Renal cortical epithelial cell (primary cell): ENCODE data around the gene WNT6. TPM values are rescaled to one million over a fixed set of nuclear protein-coding genes. Genes with fewer than 3 reads are reported as not detected.
A peak's percentile ranks its signal among the peaks of the same experiment; 100 is the strongest.

Experiments used
- DNase-seq: peaks from one replicate; pipeline ENCODE4 v3.0.0-alpha.2; 2011; ENCODE audit warnings: low read depth
- total RNA-seq: library from RNA; depleted of rRNA; stranded (reverse); fragments of >200 nt; gene quantifications from 2 replicates; pipeline ENCODE4 v1.2.3, GENCODE V29; 2014

The WNT6 gene
- total RNA-seq, 1 donor from 2014 or later: 3.5 TPM

GRCh38 chr2:218893349-218894150 lies 33.9 kb downstream of the WNT6 start:
- DNase-seq: no peak

- DNase-seq: no peak
Observed at GRCh38 chr2:218894151-218894879, 34.7 kb downstream of the WNT6 start.

- DNase-seq: no peak
Observed at GRCh38 chr2:218894880-218895157, 35.2 kb downstream of the WNT6 start.

- peak; percentile 34 for DNase-seq
Observed at GRCh38 chr2:218895326-218895725, 35.7 kb downstream of the WNT6 start.

GRCh38 chr2:218895759-218896500 lies 36.3 kb downstream of the WNT6 start:
- peak; percentile 71 for DNase-seq

GRCh38 chr2:218896501-218897393 lies 37.1 kb downstream of the WNT6 start:
- peak; percentile 84 for DNase-seq

- no peak for DNase-seq
Observed at GRCh38 chr2:218897394-218898108, 37.9 kb downstream of the WNT6 start.

- DNase-seq: no peak
Observed at GRCh38 chr2:218898109-218898878, 38.7 kb downstream of the WNT6 start.

GRCh38 chr2:218899147-218899546 lies 39.5 kb downstream of the WNT6 start:
- no peak for DNase-seq

GRCh38 chr2:218902427-218902826 lies 42.8 kb downstream of the WNT6 start:
- no peak for DNase-seq

- DNase-seq: peak; percentile 67
Observed at GRCh38 chr2:218904176-218904575, 44.6 kb downstream of the WNT6 start.

- DNase-seq: peak; percentile 92
Observed at GRCh38 chr2:218908721-218909619, 49.4 kb downstream of the WNT6 start.

- DNase-seq: no peak
Observed at GRCh38 chr2:218910741-218911140, 51.1 kb downstream of the WNT6 start.

- DNase-seq: no peak
Observed at GRCh38 chr2:218920504-218920903, 60.9 kb downstream of the WNT6 start.

Other genes with a start within 250 kb of the WNT6 start
- gene ZNF142, start 200.2 kb upstream of the WNT6 start, total RNA-seq: 3.5 and 15.6 TPM in 2 replicates
- 30.0 and 35.6 TPM in 2 replicates for gene BCS1L, start 200.1 kb upstream of the WNT6 start, total RNA-seq
- gene RNF25, start 187.8 kb upstream of the WNT6 start, total RNA-seq: 21.1 and 29.5 TPM in 2 replicates
- gene STK36, start 187.7 kb upstream of the WNT6 start, total RNA-seq: 9.2 and 50.5 TPM in 2 replicates
- 4.9 and 17.9 TPM in 2 replicates for gene TTLL4, start 149.0 kb upstream of the WNT6 start, total RNA-seq
- 18.6 and 42.8 TPM in 2 replicates for gene CYP27A1, start 77.7 kb upstream of the WNT6 start, total RNA-seq
- gene PRKAG3, start 28.0 kb upstream of the WNT6 start, total RNA-seq: not detected in 2 replicates
- gene WNT10A, start 21.0 kb downstream of the WNT6 start, total RNA-seq: 13.5 and 21.5 TPM in 2 replicates
- gene CDK5R2, start 99.9 kb downstream of the WNT6 start, total RNA-seq: 0.10 TPM in 1 of 2 replicates, not detected in the other
- not detected in 2 replicates for gene FEV, start 125.4 kb downstream of the WNT6 start, total RNA-seq
- gene CRYBA2, start 133.6 kb downstream of the WNT6 start, total RNA-seq: not detected in 2 replicates
- 0.65 TPM in 1 of 2 replicates, not detected in the other for gene CFAP65, start 181.7 kb downstream of the WNT6 start, total RNA-seq
- gene IHH, start 201.1 kb downstream of the WNT6 start, total RNA-seq: 0.25 TPM in 1 of 2 replicates, not detected in the other